GM18867 (cell line): Measurements from ENCODE around the gene DOCK10.
"Not testable (repeated sequence)": the region's sequence is repeated elsewhere in the genome, so short reads cannot be mapped to it uniquely, and the experiment has no call there.

ENCODE experiments used
- ATAC-seq: cut with Tn5 transposase; IDR thresholded peaks from one replicate; pipeline ENCODE4 v1.9.1; 2021; ENCODE audit warnings: mild to moderate bottlenecking, moderate library complexity; ENCODE audit not compliant: unreplicated experiment

The DOCK10 gene

GRCh38 chr2:224925061-224925809, 117.0 kb downstream of the DOCK10 start:
- peak; percentile 35 for ATAC-seq

- ATAC-seq, result no peak
Measured at GRCh38 chr2:224924631-224925030, 117.6 kb downstream of the DOCK10 start.

GRCh38 chr2:224922142-224922727, 120.0 kb downstream of the DOCK10 start:
- peak; percentile 66 for ATAC-seq

DNA sequence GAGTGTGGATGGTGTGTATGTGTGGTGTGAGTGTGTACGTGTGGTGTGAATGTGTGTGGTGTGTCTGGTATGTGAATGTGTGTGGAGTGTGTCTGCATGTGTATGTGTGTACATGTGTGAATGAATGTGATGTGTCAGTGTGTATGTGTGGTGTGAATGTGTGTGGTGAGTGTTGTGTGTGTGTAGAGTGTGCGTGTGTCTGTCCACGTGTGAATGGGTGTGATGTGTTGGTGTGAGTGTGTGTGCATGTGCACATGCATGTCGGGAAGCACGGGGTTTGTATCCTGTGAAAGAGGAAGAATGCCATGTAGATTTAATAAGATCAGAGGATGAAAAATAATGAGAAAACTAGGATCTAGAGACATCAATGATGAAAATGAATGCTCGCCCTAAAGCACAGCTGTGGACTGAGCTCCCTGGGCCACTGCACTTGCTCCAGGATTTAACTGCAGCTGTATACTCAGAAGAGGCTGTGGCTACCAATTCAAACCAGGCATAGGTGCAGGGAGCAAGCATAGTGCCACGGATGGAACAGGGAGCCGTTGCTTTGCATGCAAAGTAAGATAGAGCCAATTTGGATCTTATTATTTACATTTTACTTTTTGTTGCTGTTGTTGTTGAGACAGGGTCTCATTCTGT, 122.7 kb downstream of the DOCK10 start:
- ATAC-seq, result no peak

- ATAC-seq, result no peak
Measured at GRCh38 chr2:224918626-224919471, 123.4 kb downstream of the DOCK10 start.

DNA sequence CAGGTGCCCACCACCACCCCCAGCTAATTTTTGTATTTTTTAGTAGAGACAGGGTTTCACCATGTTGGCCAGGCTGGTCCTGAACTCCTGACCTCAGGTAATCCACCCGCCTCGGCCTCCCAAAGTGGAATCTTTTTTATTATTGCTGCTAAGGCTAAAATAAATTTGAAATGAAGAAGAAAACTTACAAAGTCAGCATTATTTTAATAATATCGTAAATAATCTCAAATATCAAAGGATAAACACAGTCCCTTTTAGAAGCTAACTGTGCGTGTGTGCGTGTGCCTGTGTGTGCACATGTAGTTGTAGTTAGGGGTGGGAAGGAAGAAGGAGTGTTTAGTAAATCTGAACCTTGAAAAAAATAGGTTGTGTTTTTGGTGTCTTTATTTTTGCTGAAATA, 125.0 kb downstream of the DOCK10 start:
- not testable (repeated sequence) for ATAC-seq

GRCh38 chr2:224915136-224915535, 127.1 kb downstream of the DOCK10 start:
- ATAC-seq, result no peak

GRCh38 chr2:224910574-224910925, 131.7 kb downstream of the DOCK10 start:
- peak; percentile 15 for ATAC-seq

DNA sequence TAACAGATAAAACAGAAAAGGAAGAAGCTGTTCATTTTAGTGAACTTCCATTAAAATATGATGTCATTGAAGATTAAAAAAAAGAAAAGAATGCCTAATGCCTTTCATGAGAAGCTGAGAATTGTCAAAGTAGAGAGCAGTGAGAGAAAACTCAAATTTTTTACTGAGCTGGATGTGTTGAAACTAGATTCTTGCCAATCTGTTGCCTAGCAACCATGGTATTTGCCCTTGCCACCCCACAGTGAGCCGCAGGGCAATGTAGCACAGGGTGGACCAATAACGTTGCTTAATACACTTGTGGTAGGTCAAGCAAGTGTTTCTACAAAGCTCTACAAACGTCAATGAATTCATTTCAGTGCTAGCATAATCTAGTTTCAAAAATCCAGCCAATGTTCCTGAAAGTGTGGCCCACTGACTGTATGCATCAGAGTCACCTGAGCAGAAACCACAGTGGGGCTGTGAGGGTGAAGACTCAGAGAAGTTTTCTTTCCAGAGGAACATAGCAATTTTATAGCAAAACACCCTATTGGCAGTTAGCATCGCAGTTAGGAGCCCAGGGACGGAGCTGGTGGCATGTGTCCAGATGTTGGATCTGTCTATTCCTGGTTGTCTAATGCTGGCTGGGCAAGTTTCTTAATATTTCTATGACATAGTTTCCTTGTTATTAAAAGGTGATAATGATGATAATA, 132.2 kb downstream of the DOCK10 start:
- ATAC-seq, result peak; percentile 79

GRCh38 chr2:224908818-224909217, 133.4 kb downstream of the DOCK10 start:
- no peak for ATAC-seq

DNA sequence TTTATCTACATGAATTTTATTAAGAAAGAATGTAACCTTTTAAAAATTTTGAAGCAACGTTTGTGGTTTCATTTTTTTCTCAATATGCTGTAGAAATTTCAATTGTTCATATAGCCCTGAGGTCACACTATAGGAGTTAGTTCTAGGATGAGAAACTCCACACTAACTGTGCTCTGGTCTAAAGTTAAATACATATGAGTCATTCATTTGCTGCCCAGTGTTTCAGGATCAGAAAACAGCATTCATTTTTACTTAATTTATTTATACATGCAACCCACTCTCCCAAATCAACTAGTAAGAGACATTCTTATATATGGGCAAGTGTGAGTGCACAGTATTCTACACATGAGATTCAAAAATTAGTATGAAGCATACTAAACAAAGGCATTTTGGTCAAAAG, 137.9 kb downstream of the DOCK10 start:
- ATAC-seq, result no peak

- no peak for ATAC-seq
Measured at GRCh38 chr2:224903621-224904020, 138.6 kb downstream of the DOCK10 start.

DNA sequence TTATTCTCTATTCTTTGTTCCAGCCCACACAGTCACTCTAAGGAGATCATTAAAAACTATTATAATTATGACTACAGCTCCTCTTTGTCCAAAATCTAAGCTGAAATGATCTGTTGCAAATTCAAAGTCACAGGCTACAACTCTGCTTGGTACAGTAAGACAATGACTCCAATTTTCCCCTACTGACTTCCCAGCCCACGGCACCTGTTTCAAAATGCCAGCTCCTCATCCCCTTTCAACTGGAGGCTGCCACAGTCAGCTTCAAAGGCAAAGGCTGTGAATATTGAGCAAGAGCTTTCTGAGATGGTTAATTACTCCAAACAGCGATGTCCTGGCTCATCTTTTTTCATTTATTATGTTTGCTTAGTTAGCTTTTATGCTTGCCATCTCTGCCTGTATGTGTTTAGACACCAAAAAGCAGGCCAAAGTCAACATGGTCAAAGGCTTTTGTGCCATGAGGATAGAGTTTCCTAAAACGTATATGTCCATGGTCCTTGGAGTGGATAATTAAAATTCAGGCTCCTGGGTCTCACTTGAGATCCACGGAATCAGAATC, 141.1 kb downstream of the DOCK10 start:
- ATAC-seq, result no peak

GRCh38 chr2:224895377-224895776, 146.9 kb downstream of the DOCK10 start:
- ATAC-seq, result no peak

DNA sequence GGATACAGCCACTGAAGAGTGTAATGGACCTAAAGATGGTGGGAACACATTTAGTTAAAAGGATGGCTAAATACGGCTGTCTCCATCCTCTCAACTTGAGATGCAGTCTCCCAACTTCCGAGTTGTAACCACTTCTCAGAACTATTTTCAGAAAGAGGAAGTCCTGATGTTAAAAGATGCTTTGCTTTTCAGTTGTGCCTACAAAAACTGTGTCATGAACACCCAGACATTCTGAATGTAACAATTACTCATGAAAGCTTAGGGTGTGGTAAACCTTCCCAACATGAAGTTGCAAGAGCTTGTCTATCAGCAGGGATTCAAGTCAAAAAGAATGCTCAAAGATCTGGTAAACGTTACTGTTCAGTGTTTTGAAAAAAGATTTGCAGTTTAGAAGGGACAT, 147.9 kb downstream of the DOCK10 start:
- ATAC-seq, result peak; percentile 82

DNA sequence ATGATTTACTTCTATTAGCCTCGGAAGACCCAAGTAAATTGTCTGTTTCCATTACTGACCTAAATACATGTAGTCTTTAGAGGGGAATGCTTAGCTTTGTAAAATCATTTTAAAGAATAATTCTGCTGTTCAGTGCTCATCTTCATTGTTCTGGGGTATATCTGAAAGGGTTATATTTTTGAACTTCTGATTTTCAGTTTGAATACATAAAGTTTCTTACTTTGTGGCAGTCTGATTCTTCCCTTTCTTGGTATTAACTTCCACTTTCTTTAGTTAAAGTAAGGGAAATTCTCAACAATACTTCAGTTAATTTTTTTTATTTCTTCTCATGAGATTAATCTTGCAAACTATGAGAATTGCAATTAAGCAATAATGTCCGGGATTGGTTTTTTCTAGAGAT, 148.4 kb downstream of the DOCK10 start:
- peak; percentile 33 for ATAC-seq

DNA sequence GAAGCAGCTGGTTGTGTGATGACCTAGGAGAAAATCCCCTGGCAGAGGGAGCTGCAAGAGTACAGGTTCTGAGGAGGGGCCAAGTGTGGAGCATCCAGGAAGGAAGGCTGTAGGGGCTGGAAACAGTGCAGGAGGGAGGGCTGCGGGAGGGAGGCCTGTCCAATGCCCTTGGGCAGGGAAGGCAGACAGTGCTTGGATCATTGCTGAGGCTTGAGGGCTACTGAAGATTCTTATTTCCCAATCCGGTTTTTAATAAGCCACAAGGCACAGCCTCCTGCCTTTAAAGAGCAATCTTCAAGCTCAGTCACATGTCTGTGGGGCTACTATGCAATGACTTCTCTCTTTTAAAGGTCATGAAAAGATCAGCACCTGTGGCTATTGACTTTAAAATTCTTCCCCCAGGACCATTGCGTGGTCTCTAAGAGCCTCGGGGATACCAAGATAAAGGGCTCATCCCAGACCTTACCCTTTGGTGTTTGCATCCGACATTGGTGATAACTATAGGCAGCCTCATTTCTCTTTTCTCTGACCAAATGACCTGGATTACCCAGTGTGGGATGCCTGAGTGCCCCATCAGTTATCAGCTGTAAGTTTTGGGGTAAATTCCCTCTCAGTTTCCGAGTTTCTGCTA, 149.6 kb downstream of the DOCK10 start:
- no peak for ATAC-seq

- no peak for ATAC-seq
Measured at GRCh38 chr2:224890372-224890771, 151.9 kb downstream of the DOCK10 start.

GRCh38 chr2:224887141-224887540, 155.1 kb downstream of the DOCK10 start:
- ATAC-seq, result no peak
